GM19438 (cell line): Measurements from ENCODE around the gene SCARF1.

Source experiments
- ATAC-seq: cut with Tn5 transposase; IDR thresholded peaks from one replicate; pipeline ENCODE4 v1.9.1; 2021; ENCODE audit warnings: low read depth; ENCODE audit not compliant: unreplicated experiment

The SCARF1 gene

DNA sequence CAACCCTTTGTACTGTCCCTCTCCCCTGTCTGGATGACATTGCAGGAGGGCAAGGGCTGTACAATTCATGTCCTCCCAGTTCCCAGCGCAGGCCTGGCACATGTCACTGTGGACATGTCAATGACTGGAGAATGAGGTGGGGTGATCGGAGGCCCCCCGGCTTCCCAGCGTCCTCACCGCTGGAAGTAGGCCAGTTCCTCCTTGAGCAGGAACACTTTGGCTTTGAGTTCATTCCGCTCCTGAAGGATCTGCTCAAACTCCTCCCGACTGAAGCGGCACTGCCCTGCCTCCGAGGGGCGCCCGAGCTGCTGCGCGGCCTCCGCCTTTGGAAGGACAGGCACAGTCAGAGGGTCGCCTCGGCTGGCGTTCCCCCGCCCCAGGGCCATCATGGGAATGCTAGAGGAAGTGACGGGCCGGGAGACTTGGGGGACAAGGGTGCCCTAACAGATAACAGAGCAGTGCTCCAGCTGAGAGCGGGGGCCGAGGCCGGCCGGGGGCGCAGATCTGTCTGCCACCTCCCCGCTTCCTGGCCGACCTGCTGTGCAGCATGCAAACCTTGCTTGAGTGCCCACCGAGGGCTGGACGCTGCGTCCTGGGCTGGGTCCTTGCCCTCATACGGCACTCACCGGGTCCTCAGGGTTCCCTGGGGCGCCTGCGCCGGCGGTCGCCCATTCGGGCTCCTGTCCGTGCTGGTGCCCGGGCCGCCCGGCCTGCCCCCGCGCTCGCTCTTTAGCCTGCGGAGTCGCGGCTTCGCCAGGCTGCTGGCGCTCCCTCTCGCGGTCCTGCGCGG lies 2.8 kb upstream of the SCARF1 start:
- peak; percentile 7 for ATAC-seq

DNA sequence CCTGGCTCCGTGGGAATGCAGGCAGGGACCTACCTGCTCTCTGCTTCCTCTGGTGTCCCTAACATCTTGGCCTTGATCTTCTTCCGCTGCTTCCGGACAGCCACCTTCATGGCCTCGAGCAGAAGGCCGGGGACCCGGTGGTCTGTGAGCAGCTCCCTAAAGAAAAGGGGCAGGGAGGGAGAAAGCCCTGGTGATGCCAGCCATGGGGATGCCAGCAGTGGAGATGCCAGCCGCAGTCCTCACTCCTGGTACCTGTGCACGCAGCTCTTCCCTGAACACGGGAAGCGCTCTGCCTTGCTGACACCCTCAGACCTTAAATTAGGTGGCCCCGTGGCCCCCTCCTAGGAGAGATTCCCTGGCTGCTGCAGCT lies 2.3 kb upstream of the SCARF1 start:
- ATAC-seq: no peak

DNA sequence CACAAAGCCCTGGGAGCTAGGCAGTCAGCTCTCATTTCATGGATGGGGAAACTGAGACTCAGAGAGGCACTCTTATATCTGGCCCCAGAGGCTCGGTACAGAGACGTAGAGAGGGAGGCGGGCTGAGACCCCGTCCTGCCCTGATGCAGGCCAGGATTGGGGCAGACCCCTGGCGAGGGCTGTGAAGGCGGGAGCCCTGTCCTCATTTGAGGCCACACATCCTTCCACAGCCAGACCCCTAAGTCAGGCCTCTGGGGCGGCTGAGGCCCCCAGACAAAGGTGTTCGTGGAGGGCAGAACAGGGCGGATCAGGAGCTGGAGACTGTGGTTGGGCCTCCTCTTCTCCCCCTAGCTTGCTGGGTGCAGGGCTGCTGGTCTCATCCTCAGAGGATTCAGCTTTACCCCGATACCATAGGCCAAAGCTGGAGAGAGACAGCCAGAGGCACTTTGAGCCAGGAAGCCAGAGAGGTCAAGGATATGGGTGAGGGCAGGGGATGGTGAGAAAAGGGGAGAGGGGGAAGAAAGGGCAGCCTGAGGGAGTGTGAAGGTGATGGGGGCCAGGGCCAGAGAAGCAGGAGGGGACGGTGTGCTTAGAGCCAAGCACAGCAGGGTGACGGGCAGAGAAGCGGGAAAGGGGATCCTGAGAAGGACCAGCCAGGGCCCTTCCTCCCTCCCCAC lies 805 bp upstream of the SCARF1 start:
- ATAC-seq: no peak

DNA sequence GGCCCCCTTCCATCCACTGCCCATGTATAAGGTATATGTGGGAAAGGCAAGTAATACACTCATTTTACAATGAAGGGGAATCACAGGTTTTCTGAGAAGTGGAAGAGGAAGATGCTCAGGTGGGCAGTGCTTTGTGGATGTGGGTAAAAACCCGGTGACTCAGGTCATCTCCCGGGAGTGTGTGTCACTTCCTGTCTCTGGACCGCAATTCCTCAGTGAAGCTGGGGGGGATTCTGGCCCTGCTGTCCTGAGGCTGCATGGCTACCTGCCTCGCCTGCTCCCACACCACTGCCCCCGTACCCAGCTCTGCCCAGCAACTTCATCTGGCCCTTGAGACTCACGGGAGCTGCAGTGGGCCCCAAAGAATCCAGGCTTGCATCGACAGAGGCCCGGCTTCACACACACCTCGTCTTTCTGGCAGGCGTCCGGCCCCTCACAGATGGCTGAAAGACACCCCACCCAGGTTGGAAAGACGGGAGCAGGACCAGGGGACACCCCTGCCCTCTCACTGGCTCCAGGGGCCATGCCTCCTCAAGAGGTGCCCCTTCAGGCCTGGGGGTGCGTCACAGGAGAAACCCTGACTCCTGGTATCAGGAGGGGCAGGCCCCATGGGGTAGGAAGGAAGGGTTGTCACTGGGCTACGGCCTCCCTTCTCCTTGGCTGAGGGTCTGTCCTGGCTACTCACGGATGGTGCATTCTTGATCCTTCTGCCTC lies 882 bp downstream of the SCARF1 start:
- ATAC-seq: no peak

DNA sequence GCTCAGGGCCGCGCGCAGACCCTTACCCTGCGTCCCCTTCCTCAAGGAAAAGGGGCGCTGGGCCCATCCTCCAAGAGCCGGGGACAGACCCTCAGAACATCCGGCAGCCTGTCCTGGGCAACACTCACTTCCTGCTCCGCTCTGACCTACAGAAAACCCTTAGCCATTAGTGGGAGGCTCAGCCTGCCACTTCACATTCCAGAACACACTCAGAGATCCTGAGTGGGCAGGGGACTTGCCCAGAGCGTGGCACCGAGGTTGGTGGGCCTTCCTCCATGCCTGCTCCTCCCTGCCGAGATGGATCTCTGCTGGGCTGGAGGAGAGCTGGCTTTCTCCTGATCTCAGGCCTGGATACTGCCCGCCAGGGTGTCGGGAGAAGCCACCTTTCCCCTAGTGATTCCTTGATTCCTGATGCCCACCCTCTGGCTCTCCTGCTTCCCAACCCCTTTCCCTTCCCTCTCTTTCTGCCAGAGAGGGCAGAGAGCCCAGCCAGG lies 1.5 kb downstream of the SCARF1 start:
- ATAC-seq: no peak

DNA sequence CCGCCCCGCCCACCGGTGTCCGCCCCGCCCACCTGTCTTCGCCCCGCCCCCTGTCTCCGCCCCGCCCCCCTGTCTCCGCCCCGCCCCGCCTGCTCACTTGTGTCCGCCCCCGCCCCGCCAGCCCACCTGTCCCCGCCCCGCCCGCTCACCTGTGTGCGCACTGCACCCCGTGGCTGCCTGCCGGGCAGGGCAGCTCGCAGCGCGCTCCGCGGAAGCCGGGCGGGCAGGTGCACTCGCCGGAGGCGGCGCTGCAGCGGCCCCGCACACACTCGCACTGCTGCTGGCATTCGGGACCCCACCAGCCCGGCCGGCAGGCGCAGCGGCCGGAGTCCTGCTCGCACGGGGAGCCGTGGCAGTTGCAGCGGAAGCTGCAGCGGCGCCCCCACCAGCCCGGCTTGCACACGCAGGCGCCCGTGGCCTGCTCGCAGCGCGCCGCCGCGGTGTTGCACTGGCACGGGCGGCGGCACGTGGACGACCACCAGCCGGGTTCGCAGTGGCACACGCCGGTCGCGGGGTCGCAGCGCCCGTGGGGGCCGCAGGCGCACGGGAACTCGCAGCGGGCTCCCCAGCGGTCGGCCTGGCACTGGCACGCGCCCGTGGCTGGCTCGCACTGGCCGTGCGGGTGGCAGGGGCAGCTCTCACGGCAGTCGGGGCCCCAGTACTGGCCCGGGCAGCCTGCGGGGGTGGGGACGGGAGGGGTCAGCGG lies 2.1 kb downstream of the SCARF1 start:
- no peak for ATAC-seq

DNA sequence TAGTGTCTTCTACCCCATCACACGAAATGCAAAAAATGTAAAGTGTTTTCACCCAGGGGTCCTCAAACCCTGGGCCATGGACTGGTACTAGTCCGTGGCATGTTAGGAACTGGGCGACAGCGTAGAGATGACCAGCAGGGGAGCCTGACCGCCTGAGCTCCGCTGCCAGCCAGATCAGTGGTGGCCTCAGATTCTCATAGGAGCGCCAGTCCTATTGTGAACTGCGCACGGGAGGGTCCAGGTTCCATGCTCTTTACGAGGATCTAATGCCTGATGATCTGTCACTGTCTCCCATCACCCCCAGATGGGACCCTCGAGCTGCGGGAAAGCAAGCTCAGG lies 4.5 kb downstream of the SCARF1 start:
- ATAC-seq: no peak

DNA sequence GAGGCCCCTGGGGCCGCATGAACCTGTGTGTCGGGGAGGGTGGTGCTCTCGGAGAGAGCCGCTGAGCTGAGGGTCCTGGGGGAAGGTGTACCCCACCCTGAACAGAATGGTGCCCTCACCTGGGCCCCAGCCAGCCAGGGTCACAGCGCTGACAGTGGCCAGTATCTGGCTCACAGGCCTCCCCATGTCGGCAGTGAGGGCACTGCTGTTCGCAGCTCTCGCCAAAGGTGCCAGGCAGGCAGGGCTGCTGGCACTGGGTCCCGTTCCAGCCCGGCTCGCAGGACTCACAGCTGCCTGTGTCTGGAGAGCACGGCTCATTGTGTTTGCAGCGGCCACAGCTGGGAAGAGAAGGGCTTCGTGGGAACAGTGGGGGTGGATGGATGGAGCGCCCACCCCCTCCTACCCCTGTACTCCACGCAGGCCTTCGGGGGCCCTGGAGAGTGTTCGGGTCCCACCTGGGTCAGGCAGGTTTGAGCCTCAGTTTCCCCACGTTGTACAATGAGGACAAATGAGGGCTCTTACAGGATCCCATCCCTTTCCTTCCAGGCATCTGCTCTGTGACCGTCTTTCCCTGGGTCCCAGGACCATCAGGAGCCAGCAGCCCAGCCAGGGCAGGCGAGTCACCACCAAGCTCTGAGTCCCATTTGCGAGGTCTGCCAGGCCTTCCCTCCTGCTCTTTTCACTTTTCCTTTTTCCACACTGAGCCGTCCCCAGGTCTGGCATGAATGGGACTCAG lies 5.0 kb downstream of the SCARF1 start:
- no peak for ATAC-seq

DNA sequence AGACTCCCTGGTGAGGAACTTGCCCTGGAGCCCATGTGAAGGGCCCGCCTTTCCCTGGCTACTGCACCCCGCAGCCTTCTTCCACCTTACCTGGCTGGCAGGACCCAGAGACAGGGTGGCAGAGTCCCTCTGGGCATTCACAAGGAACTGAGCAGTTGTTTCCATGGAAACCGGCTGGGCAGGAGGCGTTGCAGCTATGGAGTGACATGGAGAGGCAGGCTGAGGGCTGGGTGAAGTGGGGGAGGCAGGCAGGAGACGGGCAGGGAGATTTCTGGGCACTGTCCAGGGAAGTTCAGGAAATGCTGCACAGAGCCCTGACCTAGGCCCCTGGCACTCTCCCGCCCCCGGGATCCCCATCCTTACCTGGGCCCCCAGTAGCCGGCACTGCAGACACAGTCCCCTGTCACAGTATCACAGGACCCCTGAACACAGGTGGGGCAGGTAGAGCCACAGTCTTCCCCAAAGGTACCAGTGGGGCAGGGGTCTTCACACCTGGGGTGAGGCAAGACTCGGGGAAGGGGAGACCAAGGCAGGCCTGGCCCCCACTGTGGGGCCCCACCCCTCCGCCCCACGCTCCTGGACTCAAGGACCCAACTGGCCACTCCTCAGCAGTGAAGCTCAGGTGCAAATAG lies 5.9 kb downstream of the SCARF1 start:
- ATAC-seq: no peak

DNA sequence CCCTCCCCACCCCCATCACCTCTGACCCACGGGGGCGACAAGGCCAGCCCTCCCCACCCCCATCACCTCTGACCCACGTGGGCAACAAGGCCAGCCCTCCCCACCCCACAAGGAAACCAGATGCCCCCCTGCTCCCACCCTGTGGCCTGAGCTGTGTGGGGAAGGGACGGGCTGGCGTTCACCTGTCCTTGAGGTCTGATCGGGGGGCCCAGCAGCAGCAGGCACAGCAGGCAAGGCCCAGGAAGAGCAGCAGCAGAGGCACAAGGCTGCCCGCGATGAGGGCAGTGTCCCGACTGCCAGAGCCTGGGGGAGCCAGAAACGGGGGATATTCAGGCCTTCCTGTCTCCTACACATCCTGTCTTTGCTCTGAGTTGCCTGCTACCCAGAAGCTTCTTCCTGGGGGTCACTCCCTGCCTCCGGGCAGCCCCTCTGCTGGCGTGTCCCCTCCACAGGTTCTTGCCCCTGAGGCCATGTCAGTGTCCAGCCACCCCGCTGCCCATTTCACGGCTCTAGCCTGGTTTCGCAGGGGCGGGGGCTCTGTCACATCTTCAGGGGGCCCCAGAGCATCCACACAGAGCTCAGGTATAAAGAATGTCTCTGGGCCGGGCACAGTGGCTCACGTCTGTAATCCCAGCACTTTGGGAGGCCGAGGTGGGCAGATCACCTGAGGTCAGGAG lies 6.8 kb downstream of the SCARF1 start:
- no peak for ATAC-seq

DNA sequence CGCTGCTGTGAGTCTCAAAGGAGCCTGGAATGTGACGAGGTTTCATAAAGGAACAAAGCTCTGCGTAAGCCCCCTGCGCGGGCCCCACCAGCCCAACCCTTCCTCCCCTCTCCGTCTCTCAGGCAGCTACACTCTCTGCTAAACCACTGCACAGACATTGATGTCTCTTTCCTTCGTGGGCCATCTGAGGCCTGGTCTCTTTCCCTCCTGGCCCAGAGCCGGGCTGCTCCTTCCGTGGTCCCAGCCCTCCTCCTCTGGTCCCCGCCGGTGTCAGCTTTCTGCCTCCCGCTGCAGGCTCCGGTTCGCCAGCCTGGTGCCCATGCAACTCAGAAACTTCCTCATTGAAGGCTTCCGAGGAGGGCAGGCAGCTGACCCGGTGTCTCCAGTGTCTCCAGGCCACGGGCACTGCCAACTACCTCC lies 7.4 kb downstream of the SCARF1 start:
- ATAC-seq: no peak

DNA sequence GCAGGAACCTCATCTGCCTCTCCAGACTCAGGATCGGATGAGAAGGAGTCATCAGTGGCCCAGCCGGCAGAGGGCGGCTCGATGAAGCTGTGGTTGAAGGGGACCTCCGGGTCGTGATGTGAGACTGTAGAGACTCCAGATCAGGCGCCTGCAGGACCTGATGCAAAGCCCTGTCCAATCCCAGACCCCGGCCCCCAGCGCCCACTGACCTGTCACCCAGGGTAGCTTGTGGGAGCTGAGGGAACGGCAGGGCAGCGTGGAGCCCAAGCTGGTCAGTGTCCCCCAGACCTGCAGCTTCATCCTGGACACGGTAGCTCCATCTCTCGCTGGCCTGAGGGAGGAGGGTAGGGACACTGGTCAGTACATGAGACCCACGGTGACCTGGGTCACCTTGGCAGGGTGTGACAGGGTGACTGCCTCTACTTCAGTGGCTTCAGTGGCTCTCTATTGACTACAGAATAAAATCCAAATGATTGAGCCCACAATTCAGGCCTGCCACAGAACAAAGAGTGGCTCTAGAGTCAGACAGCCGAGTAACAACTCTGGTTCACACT lies 8.7 kb downstream of the SCARF1 start:
- no peak for ATAC-seq

DNA sequence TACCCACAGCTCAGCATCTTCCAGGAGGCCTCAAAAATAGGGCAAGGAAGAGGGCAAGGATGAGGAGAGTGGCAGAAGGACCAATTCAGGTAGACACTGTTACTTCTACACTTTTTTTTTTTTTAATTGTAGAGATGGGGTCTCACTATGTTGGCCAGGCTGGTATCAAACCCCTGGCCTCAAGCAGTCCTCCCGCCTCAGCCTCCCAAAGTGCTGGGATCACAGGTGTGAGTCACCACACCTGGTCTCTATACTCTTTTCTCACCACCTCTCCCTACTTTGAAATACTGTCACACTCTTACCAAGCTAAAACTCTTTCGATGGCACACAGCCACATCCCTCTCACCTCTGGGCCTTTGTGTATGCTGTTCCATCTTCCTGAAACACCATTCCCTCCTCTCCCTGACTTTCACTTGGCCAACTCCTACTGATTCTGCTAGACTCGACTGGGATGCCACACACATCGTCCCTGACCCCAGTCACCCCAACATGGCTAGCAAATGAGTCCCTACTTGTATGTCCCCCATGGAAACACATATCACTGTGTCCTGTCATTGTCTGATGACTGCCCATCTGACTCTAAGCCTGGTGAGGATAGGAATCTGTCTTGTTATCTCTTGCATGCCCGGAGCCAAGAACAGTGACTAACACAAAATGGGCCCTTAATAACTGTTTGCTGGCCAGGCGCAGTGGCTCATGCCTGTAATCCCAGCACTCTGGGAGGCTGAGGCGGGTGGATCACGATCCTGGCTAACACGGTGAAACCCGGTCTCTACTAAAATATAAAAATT lies 9.7 kb downstream of the SCARF1 start:
- no peak for ATAC-seq

DNA sequence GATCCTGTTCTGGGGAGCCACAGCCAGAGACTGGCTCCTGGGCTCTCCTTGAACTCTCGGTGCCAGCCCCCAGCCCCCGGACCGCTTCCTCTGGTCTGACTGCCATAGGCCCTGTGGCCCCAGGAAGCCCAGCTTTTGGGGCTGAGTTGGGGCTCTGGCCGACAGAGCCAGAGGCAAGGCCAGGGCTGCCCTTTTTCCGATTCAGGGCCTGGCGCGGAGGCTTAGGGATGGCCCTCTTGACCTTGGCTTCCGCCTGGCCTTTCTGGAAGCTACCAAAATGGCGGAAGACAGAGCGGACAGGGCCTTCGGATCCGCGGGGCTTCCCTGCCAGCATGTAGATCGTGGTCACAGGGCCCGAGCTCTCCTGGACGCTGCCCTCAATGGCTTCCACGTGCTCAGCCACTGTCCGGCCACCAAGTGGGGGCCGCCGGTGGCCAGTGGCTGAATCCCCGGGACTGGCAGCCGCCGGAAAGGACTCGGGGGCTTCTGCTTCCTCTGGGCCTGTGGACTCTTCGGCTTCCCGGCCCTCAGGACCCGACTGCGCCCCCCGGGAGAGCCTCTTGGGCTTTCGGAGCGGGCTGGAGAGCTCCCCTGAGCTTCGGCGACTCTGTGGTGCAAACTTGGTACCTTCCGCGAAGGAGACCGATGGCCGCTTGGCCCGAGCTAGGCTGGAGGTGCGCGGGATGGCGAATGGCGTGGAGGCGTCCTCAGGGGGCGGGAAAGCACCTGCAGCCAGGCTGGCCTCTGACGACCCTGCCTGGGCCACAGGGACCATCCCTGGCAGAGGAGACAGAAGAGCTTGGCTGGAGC lies 10.5 kb downstream of the SCARF1 start:
- ATAC-seq: no peak

DNA sequence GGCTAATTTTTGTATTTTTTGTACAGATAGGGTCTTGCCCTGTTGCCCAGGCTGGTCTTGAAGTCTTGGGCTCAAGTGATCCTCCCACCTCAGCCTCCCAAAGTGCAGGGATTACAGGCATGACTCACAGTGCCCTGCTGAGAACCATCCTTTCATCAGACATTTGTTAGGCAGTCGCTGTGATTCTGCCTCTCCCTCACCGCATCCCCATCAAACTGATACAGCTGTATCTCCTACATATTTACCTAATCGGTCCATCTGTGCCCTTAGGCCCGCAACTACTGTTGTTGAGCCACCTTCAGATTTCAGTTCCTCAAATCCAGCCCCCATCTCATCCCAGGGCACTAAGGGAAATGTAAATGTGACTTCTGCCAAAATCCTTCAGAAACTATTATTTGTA lies 14.9 kb downstream of the SCARF1 start:
- no peak for ATAC-seq

DNA sequence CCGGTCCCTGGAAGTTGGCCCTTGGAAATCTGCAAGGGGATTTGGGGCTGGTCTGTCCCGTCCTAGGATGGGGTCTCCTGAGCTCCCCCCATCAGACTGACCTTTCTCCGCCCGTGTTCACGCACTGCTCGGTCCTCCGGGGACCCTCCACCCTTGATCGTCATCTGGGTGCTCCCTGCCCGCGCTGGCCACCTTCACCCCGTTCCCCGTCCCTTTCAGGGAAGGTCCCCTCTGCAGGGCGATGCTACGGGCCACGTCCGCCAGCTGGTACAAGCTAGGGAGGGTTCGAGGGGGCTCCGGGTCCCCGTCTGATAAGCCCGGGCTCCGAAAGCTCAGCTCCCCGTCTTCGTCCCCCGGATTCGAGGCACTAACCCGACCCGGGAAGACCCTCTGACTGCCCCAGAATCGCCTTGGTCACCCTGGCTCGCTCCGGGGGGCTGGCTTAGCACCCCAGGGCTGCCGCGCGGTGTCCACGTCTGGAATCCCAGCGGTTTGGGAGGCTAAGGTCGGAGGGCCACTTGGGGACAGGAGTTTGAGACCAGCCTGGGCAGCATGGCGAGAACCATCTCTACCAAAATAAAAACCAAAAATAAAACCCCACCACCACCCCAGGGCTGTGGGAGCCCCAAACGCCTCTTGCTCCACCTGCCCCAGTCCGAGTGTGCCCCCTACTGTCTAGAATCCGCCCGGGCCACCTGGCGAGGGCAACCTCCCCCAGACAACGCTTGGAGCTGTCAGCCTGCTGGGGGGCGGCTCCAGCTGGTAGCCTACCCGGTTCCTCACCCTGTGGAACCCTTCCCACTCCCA lies 15.8 kb downstream of the SCARF1 start:
- no peak for ATAC-seq
